B cell (primary cell): Measurements from ENCODE around the gene GRHL3.

Experiments
- EZH2 ChIP-seq: IDR thresholded peaks from 2 replicates; pipeline ENCODE4 v1.6.1; 2012; ENCODE audit warnings: borderline replicate concordance, low read depth, mild to moderate bottlenecking, moderate library complexity, low read length; ENCODE audit not compliant: insufficient read depth, poor library complexity, severe bottlenecking
- TF ChIP-seq, protein P1 (sequence below): fragments of 200-600 bp; IDR thresholded peaks from one replicate; pipeline ENCODE4 v1.8.0; 2022; ENCODE audit warnings: antibody characterized with exemption, mild to moderate bottlenecking

DNA sequence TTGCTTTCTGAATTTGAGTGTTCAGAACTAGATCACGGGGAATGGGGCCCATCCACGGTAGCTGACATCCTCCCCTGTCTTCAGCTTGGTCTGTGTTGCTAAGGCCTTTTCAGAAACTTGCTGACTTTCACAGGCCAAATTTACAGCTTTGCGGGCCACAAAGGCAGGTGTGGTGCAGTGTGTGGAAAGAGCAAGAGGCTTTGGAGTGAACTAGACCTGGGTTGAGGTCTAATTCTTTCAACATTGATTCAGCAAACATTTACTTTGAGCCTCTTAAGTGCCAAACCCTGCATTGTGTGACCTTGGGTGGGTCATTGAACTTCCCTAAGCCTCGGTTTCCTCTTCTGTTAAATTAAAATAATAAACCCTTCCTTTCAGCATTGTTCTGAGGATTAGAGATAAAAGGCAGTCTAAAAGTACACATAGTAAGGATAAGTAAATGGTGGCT lies 70.1 kb downstream of the GRHL3 start:
- TF ChIP-seq, protein P1, sequence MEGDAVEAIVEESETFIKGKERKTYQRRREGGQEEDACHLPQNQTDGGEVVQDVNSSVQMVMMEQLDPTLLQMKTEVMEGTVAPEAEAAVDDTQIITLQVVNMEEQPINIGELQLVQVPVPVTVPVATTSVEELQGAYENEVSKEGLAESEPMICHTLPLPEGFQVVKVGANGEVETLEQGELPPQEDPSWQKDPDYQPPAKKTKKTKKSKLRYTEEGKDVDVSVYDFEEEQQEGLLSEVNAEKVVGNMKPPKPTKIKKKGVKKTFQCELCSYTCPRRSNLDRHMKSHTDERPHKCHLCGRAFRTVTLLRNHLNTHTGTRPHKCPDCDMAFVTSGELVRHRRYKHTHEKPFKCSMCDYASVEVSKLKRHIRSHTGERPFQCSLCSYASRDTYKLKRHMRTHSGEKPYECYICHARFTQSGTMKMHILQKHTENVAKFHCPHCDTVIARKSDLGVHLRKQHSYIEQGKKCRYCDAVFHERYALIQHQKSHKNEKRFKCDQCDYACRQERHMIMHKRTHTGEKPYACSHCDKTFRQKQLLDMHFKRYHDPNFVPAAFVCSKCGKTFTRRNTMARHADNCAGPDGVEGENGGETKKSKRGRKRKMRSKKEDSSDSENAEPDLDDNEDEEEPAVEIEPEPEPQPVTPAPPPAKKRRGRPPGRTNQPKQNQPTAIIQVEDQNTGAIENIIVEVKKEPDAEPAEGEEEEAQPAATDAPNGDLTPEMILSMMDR = no peak
- TF ChIP-seq EZH2 = no peak
